ENCODE data around the gene ASB1.

DNA sequence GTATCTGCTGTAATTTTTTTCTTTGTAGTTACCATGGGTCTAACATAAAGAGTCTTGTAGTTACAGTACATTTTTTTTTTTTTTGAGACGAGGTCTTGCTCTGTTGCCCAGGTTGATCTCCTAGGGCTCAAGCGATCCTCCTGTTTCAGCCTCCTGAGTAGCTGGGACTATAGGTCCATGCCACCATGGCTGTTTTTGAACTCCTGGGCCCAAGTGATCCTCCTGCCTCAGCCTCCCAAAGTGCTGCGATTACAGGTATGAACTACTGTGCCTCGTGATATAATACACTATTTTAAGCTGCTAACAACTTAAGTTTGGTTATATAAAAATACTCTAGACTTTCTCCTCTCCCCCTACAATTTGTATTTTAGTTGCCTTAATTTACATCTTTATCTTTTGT lies 46.3 kb downstream of the ASB1 start:
- TF ChIP-seq, protein P1, sequence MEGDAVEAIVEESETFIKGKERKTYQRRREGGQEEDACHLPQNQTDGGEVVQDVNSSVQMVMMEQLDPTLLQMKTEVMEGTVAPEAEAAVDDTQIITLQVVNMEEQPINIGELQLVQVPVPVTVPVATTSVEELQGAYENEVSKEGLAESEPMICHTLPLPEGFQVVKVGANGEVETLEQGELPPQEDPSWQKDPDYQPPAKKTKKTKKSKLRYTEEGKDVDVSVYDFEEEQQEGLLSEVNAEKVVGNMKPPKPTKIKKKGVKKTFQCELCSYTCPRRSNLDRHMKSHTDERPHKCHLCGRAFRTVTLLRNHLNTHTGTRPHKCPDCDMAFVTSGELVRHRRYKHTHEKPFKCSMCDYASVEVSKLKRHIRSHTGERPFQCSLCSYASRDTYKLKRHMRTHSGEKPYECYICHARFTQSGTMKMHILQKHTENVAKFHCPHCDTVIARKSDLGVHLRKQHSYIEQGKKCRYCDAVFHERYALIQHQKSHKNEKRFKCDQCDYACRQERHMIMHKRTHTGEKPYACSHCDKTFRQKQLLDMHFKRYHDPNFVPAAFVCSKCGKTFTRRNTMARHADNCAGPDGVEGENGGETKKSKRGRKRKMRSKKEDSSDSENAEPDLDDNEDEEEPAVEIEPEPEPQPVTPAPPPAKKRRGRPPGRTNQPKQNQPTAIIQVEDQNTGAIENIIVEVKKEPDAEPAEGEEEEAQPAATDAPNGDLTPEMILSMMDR (IDR thresholded peaks at IDR 0.05; ENCODE audit: insufficient read depth, low read length, poor library complexity, severe bottlenecking) = no peak
- no peak for TF ChIP-seq EZH2phosphoT487 (conservative IDR thresholded peaks at IDR 0.05; ENCODE audit: low read length)

Data from SU-DHL-6 (cell line).